Fibroblast of lung (primary cell): Measurements from ENCODE around the gene PIK3CB. TPM values are rescaled to one million over a fixed set of nuclear protein-coding genes. Genes with fewer than 3 reads are reported as not detected.

Experiments
- DNase-seq, 2 donors: peaks; one replicate each; pipeline versions ENCODE4 v3.0.0 to v3.0.0-alpha.2; 2010; ENCODE audit warnings: low read depth in 2 of 2
- H2AFZ ChIP-seq: 2 replicates; pipeline ENCODE4 v1.5.1; 2012; ENCODE audit warnings: low read length, control low read depth, inconsistent platforms
- H3K27ac ChIP-seq: 2 replicates; pipeline ENCODE4 v1.5.1; 2011; ENCODE audit warnings: low read length, control low read depth; ENCODE audit not compliant: insufficient read depth
- H3K27me3 ChIP-seq: 2 replicates; pipeline ENCODE4 v1.5.1; 2011; ENCODE audit warnings: mild to moderate bottlenecking, low read length; ENCODE audit not compliant: control insufficient read depth, insufficient read depth
- H3K36me3 ChIP-seq: 2 replicates; pipeline ENCODE4 v1.5.1; 2011; ENCODE audit warnings: low read length; ENCODE audit not compliant: control insufficient read depth, insufficient read depth
- H3K4me1 ChIP-seq: 2 replicates; pipeline ENCODE4 v1.5.1; 2011; ENCODE audit warnings: low read length; ENCODE audit not compliant: control insufficient read depth, insufficient read depth; ENCODE audit errors: extremely low read depth
- H3K4me2 ChIP-seq: 2 replicates; pipeline ENCODE4 v1.5.1; 2011; ENCODE audit warnings: low read length, control low read depth; ENCODE audit not compliant: insufficient read depth; ENCODE audit errors: extremely low read depth
- H3K4me3 ChIP-seq, 4 experiments: fragments of 200-600 bp in 1 of 4; sonication (generic) in 1 of 4; replicated peaks in 1 of 4; 2 replicates each; pipeline ENCODE4 v1.5.1; 2011 to 2016; ENCODE audit warnings: low read length in 4 of 4, low read depth in 3 of 4, mild to moderate bottlenecking in 3 of 4, control low read depth in 2 of 4, inconsistent platforms in 1 of 4, mixed read lengths in 1 of 4; ENCODE audit not compliant: insufficient read depth in 1 of 4; ENCODE audit errors: control extremely low read depth in 1 of 4
- H3K79me2 ChIP-seq: 2 replicates; pipeline ENCODE4 v1.5.1; 2012; ENCODE audit warnings: mild to moderate bottlenecking, low read length, inconsistent platforms; ENCODE audit not compliant: control insufficient read depth, insufficient read depth
- H3K9ac ChIP-seq: 2 replicates; pipeline ENCODE4 v1.5.1; 2011; ENCODE audit warnings: mild to moderate bottlenecking, low read length, control low read depth; ENCODE audit not compliant: insufficient read depth
- H3K9me3 ChIP-seq: 2 replicates; pipeline ENCODE4 v1.5.1; 2012; ENCODE audit warnings: low read depth, low read length; ENCODE audit not compliant: control insufficient read depth, insufficient read depth
- H4K20me1 ChIP-seq: 2 replicates; pipeline ENCODE4 v1.5.1; 2011; ENCODE audit warnings: low read length; ENCODE audit not compliant: control insufficient read depth, insufficient read depth; ENCODE audit errors: extremely low read depth
- CTCF ChIP-seq, 2 donors: IDR thresholded peaks in 1 of 2; conservative IDR thresholded peaks in 1 of 2; 1 replicate in 1 of 2; 2 replicates in 1 of 2; pipeline ENCODE4 v1.5.1; 2011 to 2012; ENCODE audit warnings: low read length in 2 of 2, control low read depth in 1 of 2, inconsistent platforms in 1 of 2, low read depth in 1 of 2, mild to moderate bottlenecking in 1 of 2
- EZH2 ChIP-seq: IDR thresholded peaks from 2 replicates; pipeline ENCODE4 v1.5.1; 2012; ENCODE audit warnings: low read length, control low read depth, mild to moderate bottlenecking; ENCODE audit errors: missing control alignments
- polyA plus RNA-seq, 2 donors: library from polyadenylated mRNA; depleted of rRNA in 1 of 2; stranded (reverse) in 1 of 2; unstranded in 1 of 2; fragments of >200 nt; gene quantifications; 2 replicates each; pipeline ENCODE4 v1.2.1, GENCODE V29; 2011 to 2012; ENCODE audit warnings: missing spikeins in 1 of 2
- total RNA-seq: library from RNA; depleted of rRNA; stranded (reverse); fragments of >200 nt; gene quantifications from 2 replicates; pipeline ENCODE4 v1.2.1, GENCODE V29; 2014

Gene PIK3CB
- total and polyA plus RNA-seq, 2 donors (not counting 1 experiment from before 2014, with no cell fraction given) = 12.4 to 17.0 TPM

GRCh38 chr3:138862531-138862923 is 27.8 kb upstream of the PIK3CB start:
- H4K20me1 ChIP-seq = no peaks in the 10 kb centered on the region
- no peaks in the 10 kb centered on the region for H3K27me3 ChIP-seq
- no peak overlapping the region for H3K27ac ChIP-seq
- H3K4me3 ChIP-seq = no peak overlapping the region
- peak in 1 of 2 donors; percentile 24 for DNase-seq
- H3K9me3 ChIP-seq = no peaks in the 10 kb centered on the region
- no peak overlapping the region for H3K4me2 ChIP-seq
- H3K9ac ChIP-seq = no peak overlapping the region
- no peak overlapping the region for H2AFZ ChIP-seq
- H3K36me3 ChIP-seq = no peaks in the 10 kb centered on the region
- H3K4me1 ChIP-seq = peaks cover 6% of the 10 kb centered on the region
- TF ChIP-seq CTCF (conservative IDR thresholded peaks at IDR 0.05 in 1 of 2, IDR thresholded peaks at IDR 0.05 in 1 of 2; ENCODE audit: low read depth in 1 of 2, low read length in 2 of 2) = no peak
- TF ChIP-seq EZH2 = no peak
- no peaks in the 10 kb centered on the region for H3K79me2 ChIP-seq

GRCh38 chr3:138861798-138862197 is 27.1 kb upstream of the PIK3CB start:
- no peak overlapping the region for H3K4me3 ChIP-seq
- no peak overlapping the region for H3K9ac ChIP-seq
- DNase-seq = peak; percentile 12 to 83

GRCh38 chr3:138856799-138857198 is 22.1 kb upstream of the PIK3CB start:
- Histone ChIP-seq H3K9me3 (no peaks in the 10 kb centered on the region), H3K4me2 (no peak overlapping the region), H3K36me3 (no peaks in the 10 kb centered on the region), H3K4me1 (no peaks in the 10 kb centered on the region), H2AFZ (no peak overlapping the region), H3K9ac (no peak overlapping the region), H3K79me2 (no peaks in the 10 kb centered on the region), H3K27ac (no peak overlapping the region), H4K20me1 (no peaks in the 10 kb centered on the region), H3K27me3 (no peaks in the 10 kb centered on the region), H3K4me3 (no peak overlapping the region)
- DNase-seq = no peak
- no peak for TF ChIP-seq CTCF (conservative IDR thresholded peaks at IDR 0.05 in 1 of 2, IDR thresholded peaks at IDR 0.05 in 1 of 2; ENCODE audit: low read depth in 1 of 2, low read length in 2 of 2)
- no peak for TF ChIP-seq EZH2

More at GRCh38 chr3:138861798-138862197, 27.1 kb upstream of the PIK3CB start:
- Histone ChIP-seq H3K79me2 (no peaks in the 10 kb centered on the region), H3K4me1 (peaks cover 6% of the 10 kb centered on the region), H3K9me3 (no peaks in the 10 kb centered on the region), H3K36me3 (no peaks in the 10 kb centered on the region), H3K4me2 (no peak overlapping the region), H2AFZ (peak overlapping the region; percentile 2), H4K20me1 (no peaks in the 10 kb centered on the region), H3K27ac (no peak overlapping the region), H3K27me3 (no peaks in the 10 kb centered on the region)
- TF ChIP-seq CTCF (conservative IDR thresholded peaks at IDR 0.05 in 1 of 2, IDR thresholded peaks at IDR 0.05 in 1 of 2; ENCODE audit: low read depth in 1 of 2, low read length in 2 of 2) (no peak), EZH2 (no peak)
